Lung (tissue), 12 donors: ENCODE data around the gene NEUROD4. TPM values are rescaled to one million over a fixed set of nuclear protein-coding genes. Genes with fewer than 3 reads are reported as not detected.

Experiments used
- ATAC-seq: fragments of 200-7000 bp; cut with Tn5 transposase; one replicate; pipeline ENCODE4 v1.9.1; 2020; ENCODE audit warnings: moderate number of reproducible peaks; ENCODE audit not compliant: insufficient read depth, low FRiP score
- DNase-seq, 3 donors: peaks; one replicate each; pipeline ENCODE4 v3.0.0-alpha.2; 2013 to 2017
- H3K27ac ChIP-seq, 2 donors: one replicate each; pipeline ENCODE4 v1.5.1; 2013; ENCODE audit warnings: mild to moderate bottlenecking in 2 of 2, moderate library complexity in 2 of 2, control low read depth in 1 of 2, inconsistent platforms in 1 of 2, low read depth in 1 of 2, low read length in 1 of 2
- H3K27me3 ChIP-seq, 3 donors: one replicate each; pipeline ENCODE4 v1.5.1; 2013; ENCODE audit warnings: low read length in 2 of 3; ENCODE audit not compliant: control insufficient read depth in 3 of 3, insufficient read depth in 3 of 3
- H3K36me3 ChIP-seq, 4 donors: one replicate each; pipeline ENCODE4 v1.5.1; 2013; ENCODE audit warnings: low read length in 4 of 4, mild to moderate bottlenecking in 1 of 4, moderate library complexity in 1 of 4; ENCODE audit not compliant: control insufficient read depth in 4 of 4, insufficient read depth in 4 of 4
- H3K4me1 ChIP-seq, 5 donors: one replicate each; pipeline ENCODE4 v1.5.1; 2013; ENCODE audit warnings: low read length in 5 of 5, mild to moderate bottlenecking in 2 of 5, moderate library complexity in 1 of 5; ENCODE audit not compliant: control insufficient read depth in 5 of 5, insufficient read depth in 5 of 5
- H3K4me3 ChIP-seq: one replicate; pipeline ENCODE4 v1.5.1; 2013; ENCODE audit warnings: mild to moderate bottlenecking, control low read depth, moderate library complexity
- H3K9ac ChIP-seq, 2 donors: one replicate each; pipeline ENCODE4 v1.5.1; 2013; ENCODE audit warnings: low read length in 2 of 2, control low read depth in 1 of 2; ENCODE audit not compliant: insufficient read depth in 1 of 2
- H3K9me3 ChIP-seq, 4 donors: one replicate each; pipeline ENCODE4 v1.5.1; 2013; ENCODE audit warnings: low read length in 3 of 4, mild to moderate bottlenecking in 1 of 4, moderate library complexity in 1 of 4; ENCODE audit not compliant: control insufficient read depth in 4 of 4, insufficient read depth in 3 of 4
- CTCF ChIP-seq: IDR thresholded peaks from 2 replicates; pipeline ENCODE4 v1.5.1; 2012; ENCODE audit warnings: mild to moderate bottlenecking; ENCODE audit errors: control extremely low read depth, extremely low read depth
- WGBS, 2 donors: extraction: QIAGEN DNeasy Blood & Tissue Kit; methylation state at CpG; one replicate each; pipeline ENCODE4 v1.1.7; 2013; 5-methylcytosine and 5-hydroxymethylcytosine counted together
- polyA plus RNA-seq, 2 donors: library from polyadenylated mRNA; stranded (reverse); fragments of 200-250 nt; gene quantifications; one replicate each; pipeline ENCODE4 v1.2.1, GENCODE V29; 2013
- total RNA-seq, 2 donors: library from RNA; depleted of rRNA in 1 of 2; stranded (reverse); fragments of >200 nt in 1 of 2; gene quantifications; one replicate each; pipeline ENCODE4 v1.2.1, GENCODE V29; 2014 to 2021
- donor health status: control.
- donor health status: control.
- donor health status: Bipolar disorder and iron deficiency.
- donor health status: healthy.
- donor health status: DM: yes; HTN: yes; CAD: no.

NEUROD4 gene
- total and polyA plus RNA-seq, 4 donors: not detected

GRCh38 chr12:55002355-55002754 lies 17.4 kb upstream of the NEUROD4 start:
- TF ChIP-seq CTCF: no peak
- H3K9ac ChIP-seq: no peak overlapping the region
- H3K4me1 ChIP-seq: peaks cover 0 to 5% (median 0%) of the 10 kb centered on the region in 5 donors
- H3K4me3 ChIP-seq: no peak overlapping the region
- peaks cover 0 to 4% (median 0%) of the 10 kb centered on the region in 3 donors for H3K27me3 ChIP-seq
- no peaks in the 10 kb centered on the region for H3K36me3 ChIP-seq
- no peak overlapping the region for H3K27ac ChIP-seq
- DNase-seq (no peak), ATAC-seq (no peak)
- 69 to 78% methylated on average over 2 of the region's 2 CpGs for WGBS, 2 donors
- peaks cover 0 to 2% (median 0%) of the 10 kb centered on the region in 4 donors for H3K9me3 ChIP-seq

- 33 to 53% methylated on average over 6 of the region's 6 CpGs for WGBS, 2 donors
- no peak for TF ChIP-seq CTCF
- peak; percentile 27 to 73 (median 60) for DNase-seq
These were observed 10.7 kb upstream of the NEUROD4 start for GRCh38 chr12:55008944-55009585.

GRCh38 chr12:55017416-55017925 lies 2.3 kb upstream of the NEUROD4 start:
- Histone ChIP-seq H3K4me3 (no peak overlapping the region), H3K36me3 (no peaks in the 10 kb centered on the region), H3K4me1 (no peaks in the 10 kb centered on the region), H3K27me3 (no peaks in the 10 kb centered on the region), H3K9me3 (peaks cover 0 to 6% (median 0%) of the 10 kb centered on the region in 4 donors), H3K27ac (no peak overlapping the region), H3K9ac (no peak overlapping the region)
- no peak for DNase-seq
- no peak for TF ChIP-seq CTCF
- WGBS, 2 donors: 37 to 38% methylated on average over 3 of the region's 3 CpGs
- ATAC-seq: no peak

More at GRCh38 chr12:55008944-55009585, 10.7 kb upstream of the NEUROD4 start:
- ATAC-seq: no peak
- Histone ChIP-seq H3K9ac (no peak overlapping the region), H3K9me3 (peaks cover 0 to 8% (median 0%) of the 10 kb centered on the region in 4 donors), H3K36me3 (no peaks in the 10 kb centered on the region), H3K4me3 (no peak overlapping the region), H3K27ac (no peak overlapping the region), H3K4me1 (peaks cover 0 to 5% (median 0%) of the 10 kb centered on the region in 5 donors), H3K27me3 (no peaks in the 10 kb centered on the region)
